K562 (cell line): ENCODE results near the gene GADD45B. TPM values are rescaled to one million over a fixed set of nuclear protein-coding genes. Genes with fewer than 3 reads are reported as not detected.
A peak's percentile ranks its signal among the peaks of the same experiment; 100 is the strongest.
"Not testable (repeated sequence)": the region's sequence is repeated elsewhere in the genome, so short reads cannot be mapped to it uniquely, and the experiment has no call there.

Experiments
- ATAC-seq: fragments of 200-7000 bp; cut with Tn5 transposase; 3 replicates; pipeline ENCODE4 v1.9.1; 2020; ENCODE audit warnings: moderate library complexity
- BruUV-seq: library from RNA; stranded (reverse); fragments of 400-500 nt; replicated peaks from 2 replicates; lab custom pipeline; 2021; lab: Mats Ljungman, UMichigan
- CTCF ChIA-PET: fragments of 300-600 bp; formaldehyde crosslinking; extraction: SDS; loops from one replicate; lab custom pipeline; 2021; ENCODE audit warnings: low intra/inter-chr PET ratio; lab: Yijun Ruan, JAX
- POLR2A ChIA-PET: fragments of 300-600, 350-650 bp; sonication (Branson Sonifier 250); formaldehyde crosslinking; extraction: SDS; loops from one replicate; lab custom pipeline; 2021; ENCODE audit warnings: antibody characterized with exemption, inconsistent platforms; lab: Yijun Ruan, JAX
- DNase-seq, 4 experiments: peaks; one replicate each; pipeline versions ENCODE4 v3.0.0 to v3.0.0-alpha.2; 2011 to 2018; ENCODE audit warnings: low spot score in 3 of 4, mixed read lengths in 3 of 4; ENCODE audit errors: extremely low read depth in 1 of 4
- FAIRE-seq: peaks from 2 replicates; lab custom pipeline; 2011; peaks lifted over from hg19 to GRCh38; lab: Jason Lieb, UNC
- H2AFZ ChIP-seq: 2 replicates; pipeline ENCODE4 v1.6.0; 2011; ENCODE audit warnings: low read depth, low read length, control low read depth, inconsistent platforms
- H3K27ac ChIP-seq: fragments of 200-600 bp; 3 replicates; pipeline ENCODE4 v1.8.0; 2011; ENCODE audit warnings: low read depth, mild to moderate bottlenecking, control low read depth, inconsistent platforms, low read length, moderate library complexity, mixed read lengths; ENCODE audit errors: extremely low read depth
- H3K27me3 ChIP-seq, 2 experiments: fragments of 300-600 bp in 1 of 2; 2 replicates in 1 of 2; 3 replicates in 1 of 2; pipeline versions ENCODE4 v1.6.0 to v1.8.0; 2011; ENCODE audit warnings: inconsistent platforms in 2 of 2, low read length in 2 of 2, mild to moderate bottlenecking in 1 of 2, mixed read lengths in 1 of 2, moderate library complexity in 1 of 2; ENCODE audit not compliant: control insufficient read depth in 2 of 2, insufficient read depth in 2 of 2
- H3K36me3 ChIP-seq: fragments of 300-600 bp; 3 replicates; pipeline ENCODE4 v1.8.0; 2011; ENCODE audit warnings: mild to moderate bottlenecking, low read length, inconsistent platforms; ENCODE audit not compliant: control insufficient read depth, insufficient read depth
- H3K4me1 ChIP-seq, 2 experiments: fragments of 200-600 bp in 1 of 2; replicated peaks in 1 of 2; 2 replicates in 1 of 2; 3 replicates in 1 of 2; pipeline versions ENCODE4 v1.5.1 to v1.8.0; 2011; ENCODE audit warnings: inconsistent platforms in 2 of 2, low read length in 2 of 2, mild to moderate bottlenecking in 1 of 2, mixed read lengths in 1 of 2, moderate library complexity in 1 of 2; ENCODE audit not compliant: control insufficient read depth in 2 of 2, insufficient read depth in 2 of 2
- H3K4me2 ChIP-seq: 2 replicates; pipeline ENCODE4 v1.6.1; 2011; ENCODE audit warnings: low read length, control low read depth, inconsistent platforms, mixed read lengths; ENCODE audit not compliant: insufficient read depth
- H3K4me3 ChIP-seq: fragments of 200-600 bp; sonication (generic), shearing (Covaris generic); 2 replicates; pipeline ENCODE4 v1.5.1; 2016; ENCODE audit warnings: control low read depth, inconsistent platforms
- H3K79me2 ChIP-seq: fragments of 200-600 bp; 3 replicates; pipeline ENCODE4 v1.8.0; 2011; ENCODE audit warnings: low read length, inconsistent platforms; ENCODE audit not compliant: control insufficient read depth, insufficient read depth
- H3K9ac ChIP-seq, 2 experiments: 2 replicates each; pipeline versions ENCODE4 v1.6.0 to v1.6.1; 2011; ENCODE audit warnings: low read depth in 2 of 2, low read length in 2 of 2, control low read depth in 1 of 2, inconsistent platforms in 1 of 2, mild to moderate bottlenecking in 1 of 2, mixed read lengths in 1 of 2; ENCODE audit not compliant: insufficient read depth in 1 of 2
- H3K9me1 ChIP-seq: one replicate; pipeline ENCODE4 v1.6.0; 2011; ENCODE audit warnings: inconsistent platforms, mild to moderate bottlenecking, low read length, moderate library complexity; ENCODE audit not compliant: control insufficient read depth, insufficient read depth
- H3K9me3 ChIP-seq: replicated peaks from 2 replicates; pipeline ENCODE4 v1.5.1; 2011; ENCODE audit warnings: low read depth, low read length, inconsistent platforms; ENCODE audit not compliant: control insufficient read depth, insufficient read depth
- H4K20me1 ChIP-seq: replicated peaks from 2 replicates; pipeline ENCODE4 v1.6.1; 2011; ENCODE audit warnings: low read length, inconsistent platforms, mixed read lengths; ENCODE audit not compliant: control insufficient read depth, insufficient read depth
- MLLT1 ChIP-seq, 2 experiments: fragments of 450-650 bp; IDR thresholded peaks; 2 replicates each; pipeline ENCODE4 v1.6.1; 2016
- RBM25 ChIP-seq: fragments of 200-400 bp; formaldehyde crosslinking; IDR thresholded peaks from 2 replicates; pipeline ENCODE4 v1.6.1; 2018; ENCODE audit warnings: low read length, low read depth, moderate library complexity; ENCODE audit not compliant: severe bottlenecking
- WGBS: fragments of 100-300 bp; shearing (Covaris generic); methylation state at CpG from one replicate; pipeline ENCODE4 v1.1.6; 2016; ENCODE audit warnings: low coverage, mixed read lengths; ENCODE audit not compliant: insufficient coverage; ENCODE audit errors: missing lambda C conversion rate; 5-methylcytosine and 5-hydroxymethylcytosine counted together
- in situ Hi-C: fragments of 300-500 bp; cut with MboI; formaldehyde crosslinking; loops from 4 replicates; pipeline ENCODE4 v1.15.0; 2018; ENCODE audit warnings: inconsistent platforms, mixed read lengths
- intact Hi-C: fragments of 100-400 bp; cut with micrococcal nuclease; formaldehyde crosslinking; loops from 2 replicates; pipeline ENCODE4 v1.14.2; 2022
- polyA plus RNA-seq, 8 experiments: library from polyadenylated mRNA; depleted of rRNA in 4 of 8; stranded (reverse) in 5 of 8; unstranded in 3 of 8; fragments of >200 nt; fragmentation: Nextera tagmentation in 2 of 8; fragmentation: Illumina TruSeq in 1 of 8; extraction: Ambion mirVana in 2 of 8; extraction: Trizol in 1 of 8; gene quantifications; 2 replicates each; pipeline versions ENCODE4 v1.2.1 to v1.2.3, GENCODE V29; 2011 to 2014; ENCODE audit warnings: inconsistent platforms in 1 of 8, missing spikeins in 1 of 8
- total RNA-seq, 7 experiments: library from RNA; depleted of rRNA in 6 of 7; stranded (reverse); fragments of >200 nt in 6 of 7; fragmentation: Illumina TruSeq in 2 of 7; extraction: Trizol in 2 of 7; gene quantifications; 2 replicates each; pipeline versions ENCODE4 v1.2.1 to v1.2.3, GENCODE V29; 2011 to 2021; ENCODE audit warnings: low replicate concordance in 1 of 7
- TF ChIP-seq, protein P1 (sequence below), 2 experiments: fragments of 450-650 bp in 1 of 2; sonication (generic) in 1 of 2; formaldehyde crosslinking; conservative IDR thresholded peaks; 2 replicates each; pipeline versions ENCODE4 v1.4.0 to v1.8.1; 2020 to 2022; ENCODE audit warnings: mild to moderate bottlenecking in 1 of 2, missing genetic modification reagents in 1 of 2
- TF ChIP-seq, protein P2 (sequence below): fragments of 250-450 bp; sonication (Bioruptor Pico); IDR thresholded peaks from 2 replicates; pipeline ENCODE4 v1.5.0; 2021; ENCODE audit warnings: mild to moderate bottlenecking, borderline replicate concordance

GADD45B gene
- total and polyA plus RNA-seq, 9 of the 15 experiments (the other 6 are each of a cell fraction or from before 2014, with no cell fraction given), result 0.06 to 4.1 (median 2.1) TPM

GRCh38 chr19:2457394-2458037 is 18.4 kb upstream of the GADD45B start (continued):
- TF ChIP-seq MLLT1 (IDR thresholded peaks at IDR 0.05), result peak in 1 of 2 experiments; percentile 75; a peak in 2 of 4 replicates

DNA sequence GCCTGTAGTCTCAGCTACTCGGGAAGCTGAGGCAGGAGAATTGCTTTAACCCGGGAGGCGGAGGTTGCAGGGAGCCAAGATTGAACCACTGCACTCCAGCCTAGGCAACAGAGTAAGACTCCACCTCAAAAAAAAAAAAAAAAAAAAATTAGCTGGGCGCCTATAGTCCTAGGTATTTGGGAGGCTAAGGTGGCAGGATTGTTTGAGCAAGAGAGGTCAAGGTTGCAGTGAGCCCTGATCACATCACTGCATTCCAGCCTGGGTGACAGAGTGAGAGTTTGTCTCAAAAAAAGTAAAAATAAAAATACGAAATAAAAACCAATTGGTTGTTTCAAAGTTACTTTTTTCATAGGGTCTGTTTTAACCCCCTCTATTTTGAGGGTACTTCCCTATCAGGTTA is 17.9 kb upstream of the GADD45B start:
- H3K9me3 ChIP-seq, result no peaks in the 10 kb centered on the region
- H3K9me1 ChIP-seq, result peaks cover 13% of the 10 kb centered on the region
- in situ Hi-C loops (no loop called here), intact Hi-C loops (no loop called here)
- H3K79me2 ChIP-seq, result peaks cover 41% of the 10 kb centered on the region
- H3K4me3 ChIP-seq, result no peak overlapping the region
- H3K27me3 ChIP-seq, result no peaks in the 10 kb centered on the region
- no peak overlapping the region for H3K9ac ChIP-seq
- peaks cover 5 to 58% of the 10 kb centered on the region in 2 experiments; a peak in 3 of 5 replicates for H3K4me1 ChIP-seq
- DNase-seq (no peak), ATAC-seq (no peak), FAIRE-seq (no peak)
- no TSS peak for BruUV-seq
- H3K36me3 ChIP-seq, result peaks cover 11% of the 10 kb centered on the region; the same call in 1 of the 3 replicates
- H4K20me1 ChIP-seq, result peaks cover 21% of the 10 kb centered on the region; the same call in 1 of the 2 replicates
- TF ChIP-seq, protein P1, sequence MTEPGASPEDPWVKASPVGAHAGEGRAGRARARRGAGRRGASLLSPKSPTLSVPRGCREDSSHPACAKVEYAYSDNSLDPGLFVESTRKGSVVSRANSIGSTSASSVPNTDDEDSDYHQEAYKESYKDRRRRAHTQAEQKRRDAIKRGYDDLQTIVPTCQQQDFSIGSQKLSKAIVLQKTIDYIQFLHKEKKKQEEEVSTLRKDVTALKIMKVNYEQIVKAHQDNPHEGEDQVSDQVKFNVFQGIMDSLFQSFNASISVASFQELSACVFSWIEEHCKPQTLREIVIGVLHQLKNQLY (CRISPR knock-in tag; conservative IDR thresholded peaks at IDR 0.05), result no peak
- TF ChIP-seq, protein P2, sequence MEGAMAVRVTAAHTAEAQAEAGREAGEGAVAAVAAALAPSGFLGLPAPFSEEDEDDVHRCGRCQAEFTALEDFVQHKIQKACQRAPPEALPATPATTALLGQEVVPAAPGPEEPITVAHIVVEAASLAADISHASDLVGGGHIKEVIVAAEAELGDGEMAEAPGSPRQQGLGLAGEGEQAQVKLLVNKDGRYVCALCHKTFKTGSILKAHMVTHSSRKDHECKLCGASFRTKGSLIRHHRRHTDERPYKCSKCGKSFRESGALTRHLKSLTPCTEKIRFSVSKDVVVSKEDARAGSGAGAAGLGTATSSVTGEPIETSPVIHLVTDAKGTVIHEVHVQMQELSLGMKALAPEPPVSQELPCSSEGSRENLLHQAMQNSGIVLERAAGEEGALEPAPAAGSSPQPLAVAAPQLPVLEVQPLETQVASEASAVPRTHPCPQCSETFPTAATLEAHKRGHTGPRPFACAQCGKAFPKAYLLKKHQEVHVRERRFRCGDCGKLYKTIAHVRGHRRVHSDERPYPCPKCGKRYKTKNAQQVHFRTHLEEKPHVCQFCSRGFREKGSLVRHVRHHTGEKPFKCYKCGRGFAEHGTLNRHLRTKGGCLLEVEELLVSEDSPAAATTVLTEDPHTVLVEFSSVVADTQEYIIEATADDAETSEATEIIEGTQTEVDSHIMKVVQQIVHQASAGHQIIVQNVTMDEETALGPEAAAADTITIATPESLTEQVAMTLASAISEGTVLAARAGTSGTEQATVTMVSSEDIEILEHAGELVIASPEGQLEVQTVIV (CRISPR knock-in tag), result no peak
- peak; percentile 1 for TF ChIP-seq RBM25
- CTCF ChIA-PET, result no interaction called here
- H3K4me2 ChIP-seq, result no peak overlapping the region
- 63% methylated on average over 4 of the region's 5 CpGs for WGBS
- POLR2A ChIA-PET, result interaction anchor here (0.6 kb wide), 1 partner anchor 21 kb away, joined by 3 read pairs; no protein-coding TSS in a partner anchor
- no peak overlapping the region for H3K27ac ChIP-seq
- H2AFZ ChIP-seq, result no peak overlapping the region

GRCh38 chr19:2458776-2459175 is 17.2 kb upstream of the GADD45B start:
- H4K20me1 ChIP-seq, result peaks cover 21% of the 10 kb centered on the region; the same call in 1 of the 2 replicates
- H3K9me1 ChIP-seq, result peaks cover 11% of the 10 kb centered on the region
- H3K4me1 ChIP-seq, result peaks cover 5 to 52% of the 10 kb centered on the region in 2 experiments; a peak in 3 of 5 replicates
- H2AFZ ChIP-seq, H3K36me3 ChIP-seq, CTCF ChIA-PET, H3K27ac ChIP-seq, ATAC-seq, in situ Hi-C loops, H3K27me3 ChIP-seq, H3K9ac ChIP-seq, BruUV-seq, H3K4me3 ChIP-seq, intact Hi-C loops, H3K9me3 ChIP-seq, FAIRE-seq, H3K4me2 ChIP-seq, DNase-seq: not testable (repeated sequence)
- POLR2A ChIA-PET, result interaction anchor here (0.6 kb wide), 1 partner anchor 22 kb away, joined by 3 read pairs; no protein-coding TSS in a partner anchor
- peaks cover 34% of the 10 kb centered on the region for H3K79me2 ChIP-seq
- WGBS, result 52% methylated on average over 10 of the region's 10 CpGs
